HEK293 (cell line): ENCODE data around the gene PLEK2.

ENCODE experiments used
- BCL11B ChIP-seq: fragments of 450-650 bp; formaldehyde crosslinking; IDR thresholded peaks from 2 replicates; pipeline ENCODE4 v1.5.1; 2016; ENCODE audit warnings: low read depth, missing biosample characterization, missing genetic modification characterization
- CTCF ChIP-seq: fragments of 450-650 bp; formaldehyde crosslinking; IDR thresholded peaks from 2 replicates; pipeline ENCODE4 v1.5.1; 2016; ENCODE audit warnings: missing biosample characterization, missing genetic modification characterization
- PATZ1 ChIP-seq: fragments of 450-650 bp; formaldehyde crosslinking; IDR thresholded peaks from 2 replicates; pipeline ENCODE4 v1.5.1; 2016; ENCODE audit warnings: missing biosample characterization, missing genetic modification characterization
- REST ChIP-seq: fragments of 450-650 bp; formaldehyde crosslinking; IDR thresholded peaks from 2 replicates; pipeline ENCODE4 v1.5.1; 2016; ENCODE audit warnings: missing biosample characterization, missing genetic modification characterization
- ZFP37 ChIP-seq: fragments of 450-650 bp; formaldehyde crosslinking; IDR thresholded peaks from 2 replicates; pipeline ENCODE4 v1.5.1; 2016; ENCODE audit warnings: missing biosample characterization, missing genetic modification characterization
- ZNF24 ChIP-seq: fragments of 450-650 bp; formaldehyde crosslinking; IDR thresholded peaks from 2 replicates; pipeline ENCODE4 v1.5.1; 2016; ENCODE audit warnings: missing biosample characterization, missing genetic modification characterization
- ZNF274 ChIP-seq, 2 experiments: fragments of 200-500 bp in 1 of 2; fragments of 450-650 bp in 1 of 2; sonication (Bioruptor generic) in 1 of 2; formaldehyde crosslinking in 1 of 2; IDR thresholded peaks; 2 replicates each; pipeline versions ENCODE4 v1.5.1 to v1.6.1; 2014 to 2016; ENCODE audit warnings: borderline replicate concordance in 1 of 2, inconsistent platforms in 1 of 2, low read length in 1 of 2, missing biosample characterization in 1 of 2, missing genetic modification characterization in 1 of 2
- ZNF391 ChIP-seq: fragments of 450-650 bp; formaldehyde crosslinking; IDR thresholded peaks from 2 replicates; pipeline ENCODE4 v1.5.1; 2016; ENCODE audit warnings: low read depth, missing biosample characterization, missing genetic modification characterization, borderline replicate concordance
- ZSCAN30 ChIP-seq: fragments of 450-650 bp; IDR thresholded peaks from 2 replicates; pipeline ENCODE4 v1.5.1; 2018; ENCODE audit warnings: missing biosample characterization, mild to moderate bottlenecking, missing genetic modification characterization, moderate library complexity
- TF ChIP-seq, protein P1 (sequence below): sonication (generic); formaldehyde crosslinking; IDR thresholded peaks from 2 replicates; pipeline ENCODE4 v1.8.1; 2022; ENCODE audit warnings: mild to moderate bottlenecking, moderate library complexity, missing genetic modification reagents

GRCh38 chr14:67426161-67426560 is 14.2 kb upstream of the PLEK2 start:
- no peak for TF ChIP-seq CTCF (tag by site-specific recombination)
- TF ChIP-seq, protein P1, sequence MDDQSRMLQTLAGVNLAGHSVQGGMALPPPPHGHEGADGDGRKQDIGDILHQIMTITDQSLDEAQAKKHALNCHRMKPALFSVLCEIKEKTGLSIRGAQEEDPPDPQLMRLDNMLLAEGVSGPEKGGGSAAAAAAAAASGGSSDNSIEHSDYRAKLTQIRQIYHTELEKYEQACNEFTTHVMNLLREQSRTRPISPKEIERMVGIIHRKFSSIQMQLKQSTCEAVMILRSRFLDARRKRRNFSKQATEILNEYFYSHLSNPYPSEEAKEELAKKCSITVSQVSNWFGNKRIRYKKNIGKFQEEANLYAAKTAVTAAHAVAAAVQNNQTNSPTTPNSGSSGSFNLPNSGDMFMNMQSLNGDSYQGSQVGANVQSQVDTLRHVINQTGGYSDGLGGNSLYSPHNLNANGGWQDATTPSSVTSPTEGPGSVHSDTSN (CRISPR knock-in tag) = no peak
- TF ChIP-seq ZFP37 (tag by site-specific recombination) = no peak
- no peak for TF ChIP-seq BCL11B (tag by site-specific recombination)
- no peak for TF ChIP-seq ZNF24 (tag by site-specific recombination)
- no peak for TF ChIP-seq ZNF391
- no peak for TF ChIP-seq ZSCAN30
- TF ChIP-seq REST = no peak
- TF ChIP-seq ZNF274 (IDR thresholded peaks at IDR 0.05; ENCODE audit: low read length) = no peak
- TF ChIP-seq ZNF274 (tag by site-specific recombination; IDR thresholded peaks at IDR 0.05; ENCODE audit: borderline replicate concordance) = no peak
- TF ChIP-seq PATZ1 (tag by site-specific recombination) = no peak
